HG02623 (cell line): ENCODE measurements around the gene DDN.

Source experiments
- ATAC-seq: cut with Tn5 transposase; IDR thresholded peaks from one replicate; pipeline ENCODE4 v1.9.1; 2021; ENCODE audit warnings: moderate library complexity; ENCODE audit not compliant: unreplicated experiment

DDN gene

DNA sequence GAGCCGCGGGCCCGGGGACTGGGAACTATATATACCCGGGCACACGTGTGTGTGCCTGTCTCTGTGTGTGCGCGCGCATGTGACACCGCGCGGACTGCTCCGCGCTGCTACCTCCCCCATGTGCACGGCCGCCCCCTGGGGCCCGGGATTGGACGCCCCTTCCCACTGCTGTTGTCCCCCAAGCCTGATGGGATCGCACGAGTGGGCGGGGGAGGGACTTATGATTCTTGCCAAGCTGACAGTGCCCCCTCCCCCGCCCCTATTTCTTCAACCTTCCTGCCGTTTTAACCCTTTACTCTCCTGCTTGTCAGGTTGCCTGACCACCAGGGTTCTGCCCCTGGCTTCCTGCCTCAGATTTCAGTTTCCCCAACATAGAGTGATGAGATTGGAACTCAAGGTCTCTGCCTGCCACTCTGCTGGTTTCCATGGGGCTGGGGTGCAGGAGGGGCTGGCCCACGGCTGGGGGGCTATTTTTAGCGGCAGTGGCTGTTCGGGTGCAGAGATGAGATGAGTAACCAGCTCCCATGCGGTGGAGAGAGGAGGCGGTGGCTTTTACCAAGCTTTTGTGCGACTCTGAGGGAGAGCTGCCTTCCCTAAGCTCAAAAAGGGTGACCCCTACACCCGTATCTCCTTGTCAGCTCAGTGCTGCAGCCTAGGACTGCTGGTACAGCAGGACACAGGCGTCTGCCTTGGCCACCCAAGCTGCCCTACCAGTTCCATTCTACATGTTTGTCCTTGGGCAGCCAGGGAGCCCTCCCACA, at the start of gene DDN:
DDN (minus strand) TSS at position 5 of the 761 bp plus-strand sequence. CDS start 88 bp downstream, outside the sequence.
- no peak for ATAC-seq

- no peak for ATAC-seq
Observed at GRCh38 chr12:49048953-49049352, 49.8 kb upstream of the DDN start.

- no peak for ATAC-seq
Observed at GRCh38 chr12:49046129-49046895, 47.1 kb upstream of the DDN start.

DNA sequence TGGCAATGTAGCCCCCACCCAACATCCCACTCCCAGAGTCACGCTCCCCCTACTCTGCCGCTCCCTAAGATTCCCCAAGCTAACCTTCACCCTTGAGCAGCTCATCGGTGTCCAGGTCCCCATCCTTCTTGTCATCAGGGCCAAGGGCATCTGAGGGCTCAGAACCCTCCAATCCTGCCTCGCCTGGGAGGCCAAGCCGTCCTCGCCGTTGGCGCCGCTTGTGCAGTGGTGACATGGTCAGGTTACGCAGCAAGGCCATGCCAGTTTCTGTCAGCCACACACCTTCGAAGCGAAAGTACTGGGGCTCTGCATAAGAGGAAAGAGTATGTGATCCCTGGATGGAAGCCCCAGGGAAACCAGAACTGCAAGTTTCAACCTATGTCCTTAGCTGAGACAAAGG, 45.5 kb upstream of the DDN start:
- ATAC-seq = no peak

GRCh38 chr12:49043856-49044258, 44.7 kb upstream of the DDN start:
- ATAC-seq = no peak

- ATAC-seq = no peak
Observed at GRCh38 chr12:49043241-49043640, 44.1 kb upstream of the DDN start.

GRCh38 chr12:49041881-49042484, 42.8 kb upstream of the DDN start:
- no peak for ATAC-seq

DNA sequence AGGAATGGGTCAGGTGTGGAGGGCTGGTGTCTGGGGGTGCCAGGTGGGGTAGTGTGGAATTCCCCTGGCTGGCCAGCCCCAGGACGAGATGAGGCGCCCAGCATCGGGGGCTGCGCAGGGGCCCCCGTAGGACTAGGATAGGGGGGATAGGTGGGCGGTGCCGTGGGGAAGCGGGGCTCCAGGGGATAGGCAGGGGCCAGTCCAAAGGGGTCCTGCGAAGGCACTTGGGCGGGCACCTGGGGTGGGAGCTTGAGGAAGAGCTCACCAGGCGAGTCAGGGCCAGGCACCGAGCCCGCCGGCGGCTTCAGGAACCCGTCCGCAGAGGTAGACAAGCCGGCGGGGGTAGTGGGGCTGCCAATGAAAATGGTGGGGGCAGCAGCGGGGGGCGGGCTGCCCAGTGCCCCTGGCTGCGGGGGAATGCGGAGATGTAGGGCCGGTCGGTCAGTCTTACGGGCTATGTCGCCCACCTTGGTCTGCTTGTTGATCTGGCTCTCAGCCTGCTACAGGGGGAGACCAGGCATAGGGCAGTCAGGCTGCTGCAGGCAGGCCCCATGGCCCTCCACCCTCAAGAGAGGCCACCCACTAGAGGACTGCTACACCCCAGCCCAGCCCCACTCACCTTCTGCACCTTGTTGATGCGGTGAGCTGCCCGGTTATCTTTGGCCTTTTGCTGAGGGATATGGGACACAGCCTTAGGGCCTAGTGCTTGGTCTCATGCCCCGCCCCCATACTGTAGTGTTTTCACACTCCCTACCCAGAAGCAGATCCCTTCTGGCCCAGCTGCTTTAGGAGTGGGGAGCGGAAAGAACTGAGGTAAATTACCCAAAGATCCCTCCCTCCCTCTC, 42.1 kb upstream of the DDN start:
- ATAC-seq = no peak

DNA sequence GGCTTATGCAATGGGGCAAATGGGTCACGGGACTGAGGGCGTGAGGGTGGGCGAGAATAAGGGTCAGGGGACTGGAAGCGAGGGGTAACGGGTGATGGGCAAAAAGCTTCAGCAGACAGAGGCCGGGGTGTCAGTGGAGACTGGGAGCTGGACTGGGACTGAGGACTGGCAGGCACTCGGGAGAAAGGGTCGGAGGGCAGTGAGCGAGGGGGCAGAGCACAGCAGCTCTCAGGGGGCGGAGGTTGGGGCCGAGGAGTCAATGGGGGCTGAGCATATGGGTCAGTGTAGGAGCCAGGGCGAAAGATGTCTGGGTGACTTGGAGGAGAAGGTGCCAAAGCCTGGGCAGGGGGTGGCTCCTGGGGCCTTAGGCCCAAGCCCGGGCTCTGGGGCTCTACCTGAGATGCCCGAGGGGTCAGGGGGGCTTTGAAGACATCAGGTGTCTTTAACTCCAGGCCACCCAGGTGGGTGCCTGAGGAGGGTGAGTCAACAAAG, 41.2 kb upstream of the DDN start:
- ATAC-seq = no peak

DNA sequence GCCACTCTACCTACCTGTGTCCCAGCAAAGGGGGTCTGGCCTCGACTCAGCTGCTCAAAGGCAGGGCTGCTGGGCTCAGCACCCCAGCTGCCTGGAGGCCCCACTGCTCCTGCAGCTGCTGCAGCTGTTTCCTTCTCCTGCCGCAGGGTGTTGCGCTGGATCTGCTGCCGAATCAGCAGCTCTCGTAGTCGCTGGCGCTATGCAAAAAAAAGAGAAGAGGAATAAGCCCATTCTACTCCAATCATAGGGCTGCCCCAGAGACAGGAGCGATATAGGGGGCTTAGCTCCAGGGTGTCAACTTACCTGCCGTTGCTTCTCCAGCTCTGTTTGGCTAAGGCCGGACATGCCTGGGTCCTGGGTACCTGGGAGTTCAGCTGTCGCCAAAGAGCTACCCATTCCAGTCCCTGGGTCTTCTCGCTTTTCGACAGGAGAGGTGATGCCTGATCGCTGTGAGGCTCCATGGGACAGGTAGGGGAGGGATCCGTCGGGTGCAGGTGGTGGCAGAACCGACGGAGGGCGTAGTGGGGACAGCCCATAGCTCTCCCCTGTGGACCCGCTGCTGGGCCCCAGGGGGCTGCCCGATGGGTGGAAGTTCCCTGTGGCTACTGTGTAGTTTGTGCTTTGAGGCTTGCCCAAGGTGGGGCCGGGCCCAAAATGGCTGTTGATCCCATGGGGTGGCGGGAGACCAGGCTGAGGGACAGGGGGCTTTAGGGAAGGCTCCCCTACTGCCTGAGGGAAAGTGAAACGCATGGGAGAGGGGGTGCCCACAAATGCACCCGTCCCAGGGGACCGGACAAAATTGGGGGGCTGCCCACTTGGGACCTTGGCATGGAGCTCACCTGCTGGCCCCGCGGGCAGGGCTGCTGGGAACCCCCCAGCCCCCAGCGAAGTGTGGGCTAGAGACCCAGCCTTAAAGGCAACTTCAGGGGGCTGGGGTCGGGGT, 40.5 kb upstream of the DDN start:
- no peak for ATAC-seq

DNA sequence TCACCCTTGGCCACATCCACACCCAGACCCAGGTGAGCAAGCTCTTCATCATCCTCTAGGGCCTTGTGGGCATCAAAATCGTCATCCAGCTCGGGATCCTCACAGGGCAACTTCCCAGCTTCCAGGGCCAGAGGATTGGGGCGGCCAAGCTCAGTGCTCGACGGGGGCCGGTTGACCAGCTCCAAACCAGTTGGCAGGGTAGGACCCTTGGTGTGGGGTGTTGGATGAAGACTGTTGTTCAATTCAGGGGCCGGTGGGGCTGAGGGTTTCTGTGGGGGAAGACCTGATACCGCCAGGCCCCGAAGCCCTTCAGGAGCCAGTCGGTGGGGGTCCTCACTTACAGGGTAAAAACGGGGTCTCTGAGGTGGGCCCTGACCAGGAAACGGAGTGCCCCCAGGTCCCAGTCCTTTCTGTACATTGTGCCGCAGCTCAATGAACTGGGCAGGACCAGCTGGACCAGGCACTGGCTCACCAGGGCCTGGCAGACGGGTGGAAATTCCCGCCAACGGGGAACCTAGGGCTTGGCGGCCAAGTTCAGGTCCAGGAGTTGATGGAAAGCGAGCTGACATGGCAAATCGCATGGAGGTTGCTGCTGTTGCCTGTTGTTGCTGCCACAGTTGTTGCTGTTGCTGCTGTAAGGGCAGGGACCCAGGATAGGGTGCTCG, 39.2 kb upstream of the DDN start:
- no peak for ATAC-seq

DNA sequence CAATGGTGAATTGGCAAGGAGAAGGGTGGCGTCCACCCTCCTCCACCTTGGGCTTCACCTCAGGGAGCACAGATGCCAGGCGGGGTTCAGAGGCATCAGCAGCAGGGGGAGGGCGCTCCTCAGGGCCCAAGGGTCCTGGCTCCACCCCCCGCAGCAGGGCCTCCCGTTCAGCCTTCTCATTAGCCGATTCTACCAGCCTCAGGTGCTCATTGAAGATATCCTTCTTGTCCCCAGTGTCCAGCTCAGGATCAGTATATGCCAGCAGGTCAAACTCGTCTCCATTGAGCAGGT, 38.7 kb upstream of the DDN start:
- ATAC-seq = no peak

DNA sequence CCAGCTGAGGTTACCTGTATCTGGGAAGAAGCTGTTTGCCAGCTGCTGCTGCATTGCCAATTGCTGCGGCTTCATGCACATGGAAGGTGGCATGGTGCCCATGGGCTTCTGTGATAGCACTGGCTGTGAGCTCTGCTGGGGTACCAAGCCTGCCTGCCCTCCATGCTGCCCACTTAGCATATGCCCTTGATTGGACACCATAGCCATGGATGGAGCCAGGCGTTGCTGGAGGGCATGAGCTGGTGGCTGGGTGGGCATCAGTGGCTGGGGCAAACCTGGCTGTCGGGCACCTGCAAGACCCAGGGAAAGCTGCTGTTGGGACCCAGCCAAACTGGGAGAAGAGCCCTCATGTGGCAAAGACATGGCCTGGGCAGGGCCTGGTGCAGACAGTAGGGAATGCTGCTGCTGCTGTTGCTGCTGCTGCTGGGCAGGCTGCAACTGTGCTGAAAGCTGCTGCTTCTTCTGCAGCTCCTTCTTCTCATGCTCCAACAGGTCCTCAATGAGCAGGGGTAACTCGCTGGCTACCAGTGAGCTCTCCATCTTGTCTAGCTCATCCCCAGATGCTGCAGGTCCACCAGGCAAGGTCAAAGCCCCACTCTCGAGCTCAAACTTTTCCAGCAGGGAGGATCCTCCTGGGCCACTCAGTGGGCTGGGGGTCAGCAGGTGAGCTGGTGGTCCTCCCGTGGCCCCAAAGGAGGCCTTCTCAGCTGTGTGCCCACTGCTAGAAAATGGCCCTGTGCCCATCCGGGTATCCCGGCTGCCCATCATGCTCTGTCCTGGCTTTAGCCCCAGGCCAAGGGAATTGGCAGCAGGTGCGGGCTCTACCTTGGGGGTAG, 38.2 kb upstream of the DDN start:
- no peak for ATAC-seq

DNA sequence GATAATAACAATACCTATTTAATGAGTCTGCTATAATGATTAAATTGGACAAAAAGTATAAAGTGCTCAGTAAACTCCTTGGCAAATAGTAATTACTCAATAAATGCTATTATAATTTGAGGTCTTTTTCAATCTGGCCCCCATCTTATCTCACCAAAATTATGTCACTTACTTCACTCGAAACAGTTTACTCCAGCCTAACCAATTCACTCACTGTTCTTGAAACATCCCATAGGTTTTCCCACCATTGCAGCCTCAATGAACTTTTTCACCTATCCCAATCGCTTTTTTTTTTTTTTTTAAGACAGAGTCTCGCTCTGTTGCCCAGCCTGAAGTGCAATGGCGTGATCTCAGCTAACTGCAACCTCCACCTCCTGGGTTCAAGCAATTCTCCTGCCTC, 36.9 kb upstream of the DDN start:
- no peak for ATAC-seq

GRCh38 chr12:49034286-49034622, 35.1 kb upstream of the DDN start:
- no peak for ATAC-seq

GRCh38 chr12:49033611-49034285, 34.6 kb upstream of the DDN start:
- no peak for ATAC-seq

- ATAC-seq = no peak
Observed at GRCh38 chr12:49032679-49033447, 33.7 kb upstream of the DDN start.
